K562 (cell line): ENCODE results near the gene LIMS2.

ENCODE experiments used
- CHD2 ChIP-seq: IDR thresholded peaks from 2 replicates; pipeline ENCODE4 v1.6.1; 2011; ENCODE audit warnings: low read depth, low read length
- CREM ChIP-seq: IDR thresholded peaks from 2 replicates; pipeline ENCODE4 v1.6.1; 2014; ENCODE audit warnings: antibody characterized with exemption, low read depth
- DNMT1 ChIP-seq: fragments of 450-650 bp; IDR thresholded peaks from 2 replicates; pipeline ENCODE4 v1.6.1; 2016; ENCODE audit warnings: antibody characterized with exemption, mild to moderate bottlenecking
- PHF8 ChIP-seq: fragments of 200-600 bp; sonication (generic); IDR thresholded peaks from 2 replicates; pipeline ENCODE4 v1.6.1; 2012; ENCODE audit warnings: mixed run types, mild to moderate bottlenecking, inconsistent platforms, low read length, moderate library complexity, borderline replicate concordance
- POLR2A ChIP-seq: fragments of 450-650 bp; conservative IDR thresholded peaks from 2 replicates; pipeline ENCODE4 v1.6.1; 2016
- POLR2AphosphoS5 ChIP-seq: IDR thresholded peaks from 2 replicates; pipeline ENCODE4 v1.6.1; 2011; ENCODE audit warnings: mild to moderate bottlenecking, low read depth, low read length, moderate library complexity; ENCODE audit not compliant: control insufficient read depth, insufficient read depth

GRCh38 chr2:127712999-127713398 lies 37.7 kb upstream of the LIMS2 start:
- TF ChIP-seq DNMT1 (no peak), CREM (no peak), CHD2 (no peak), POLR2A (no peak), POLR2AphosphoS5 (no peak), PHF8 (no peak)
